K562 (cell line): ENCODE data around the gene GRAMD1B. TPM values are rescaled to one million over a fixed set of nuclear protein-coding genes. Genes with fewer than 3 reads are reported as not detected.

ENCODE experiments used
- ATAC-seq: fragments of 200-7000 bp; cut with Tn5 transposase; 3 replicates; pipeline ENCODE4 v1.9.1; 2020; ENCODE audit warnings: moderate library complexity
- BruUV-seq: library from RNA; stranded (reverse); fragments of 400-500 nt; replicated peaks from 2 replicates; lab custom pipeline; 2021; lab: Mats Ljungman, UMichigan
- CTCF ChIA-PET: fragments of 300-600 bp; formaldehyde crosslinking; extraction: SDS; loops from one replicate; lab custom pipeline; 2021; ENCODE audit warnings: low intra/inter-chr PET ratio; lab: Yijun Ruan, JAX
- POLR2A ChIA-PET: fragments of 300-600, 350-650 bp; sonication (Branson Sonifier 250); formaldehyde crosslinking; extraction: SDS; loops from one replicate; lab custom pipeline; 2021; ENCODE audit warnings: antibody characterized with exemption, inconsistent platforms; lab: Yijun Ruan, JAX
- DNase-seq, 4 experiments: peaks; one replicate each; pipeline versions ENCODE4 v3.0.0 to v3.0.0-alpha.2; 2011 to 2018; ENCODE audit warnings: low spot score in 3 of 4, mixed read lengths in 3 of 4; ENCODE audit errors: extremely low read depth in 1 of 4
- FAIRE-seq: peaks from 2 replicates; lab custom pipeline; 2011; peaks lifted over from hg19 to GRCh38; lab: Jason Lieb, UNC
- H2AFZ ChIP-seq: 2 replicates; pipeline ENCODE4 v1.6.0; 2011; ENCODE audit warnings: low read depth, low read length, control low read depth, inconsistent platforms
- H3K27ac ChIP-seq: fragments of 200-600 bp; 3 replicates; pipeline ENCODE4 v1.8.0; 2011; ENCODE audit warnings: low read depth, mild to moderate bottlenecking, control low read depth, inconsistent platforms, low read length, moderate library complexity, mixed read lengths; ENCODE audit errors: extremely low read depth
- H3K27me3 ChIP-seq, 2 experiments: fragments of 300-600 bp in 1 of 2; 2 replicates in 1 of 2; 3 replicates in 1 of 2; pipeline versions ENCODE4 v1.6.0 to v1.8.0; 2011; ENCODE audit warnings: inconsistent platforms in 2 of 2, low read length in 2 of 2, mild to moderate bottlenecking in 1 of 2, mixed read lengths in 1 of 2, moderate library complexity in 1 of 2; ENCODE audit not compliant: control insufficient read depth in 2 of 2, insufficient read depth in 2 of 2
- H3K36me3 ChIP-seq: fragments of 300-600 bp; 3 replicates; pipeline ENCODE4 v1.8.0; 2011; ENCODE audit warnings: mild to moderate bottlenecking, low read length, inconsistent platforms; ENCODE audit not compliant: control insufficient read depth, insufficient read depth
- H3K4me1 ChIP-seq, 2 experiments: fragments of 200-600 bp in 1 of 2; replicated peaks in 1 of 2; 2 replicates in 1 of 2; 3 replicates in 1 of 2; pipeline versions ENCODE4 v1.5.1 to v1.8.0; 2011; ENCODE audit warnings: inconsistent platforms in 2 of 2, low read length in 2 of 2, mild to moderate bottlenecking in 1 of 2, mixed read lengths in 1 of 2, moderate library complexity in 1 of 2; ENCODE audit not compliant: control insufficient read depth in 2 of 2, insufficient read depth in 2 of 2
- H3K4me2 ChIP-seq: 2 replicates; pipeline ENCODE4 v1.6.1; 2011; ENCODE audit warnings: low read length, control low read depth, inconsistent platforms, mixed read lengths; ENCODE audit not compliant: insufficient read depth
- H3K4me3 ChIP-seq: fragments of 200-600 bp; sonication (generic), shearing (Covaris generic); 2 replicates; pipeline ENCODE4 v1.5.1; 2016; ENCODE audit warnings: control low read depth, inconsistent platforms
- H3K79me2 ChIP-seq: fragments of 200-600 bp; 3 replicates; pipeline ENCODE4 v1.8.0; 2011; ENCODE audit warnings: low read length, inconsistent platforms; ENCODE audit not compliant: control insufficient read depth, insufficient read depth
- H3K9ac ChIP-seq, 2 experiments: 2 replicates each; pipeline versions ENCODE4 v1.6.0 to v1.6.1; 2011; ENCODE audit warnings: low read depth in 2 of 2, low read length in 2 of 2, control low read depth in 1 of 2, inconsistent platforms in 1 of 2, mild to moderate bottlenecking in 1 of 2, mixed read lengths in 1 of 2; ENCODE audit not compliant: insufficient read depth in 1 of 2
- H3K9me1 ChIP-seq: one replicate; pipeline ENCODE4 v1.6.0; 2011; ENCODE audit warnings: inconsistent platforms, mild to moderate bottlenecking, low read length, moderate library complexity; ENCODE audit not compliant: control insufficient read depth, insufficient read depth
- H3K9me3 ChIP-seq: replicated peaks from 2 replicates; pipeline ENCODE4 v1.5.1; 2011; ENCODE audit warnings: low read depth, low read length, inconsistent platforms; ENCODE audit not compliant: control insufficient read depth, insufficient read depth
- H4K20me1 ChIP-seq: replicated peaks from 2 replicates; pipeline ENCODE4 v1.6.1; 2011; ENCODE audit warnings: low read length, inconsistent platforms, mixed read lengths; ENCODE audit not compliant: control insufficient read depth, insufficient read depth
- ARID1B ChIP-seq: fragments of 450-650 bp; IDR thresholded peaks from 2 replicates; pipeline ENCODE4 v1.6.1; 2016; ENCODE audit warnings: antibody characterized with exemption, mild to moderate bottlenecking, inconsistent platforms
- BRD9 ChIP-seq: fragments of 450-650 bp; IDR thresholded peaks from 2 replicates; pipeline ENCODE4 v1.6.1; 2018; ENCODE audit warnings: low read depth; ENCODE audit not compliant: partially characterized antibody
- FOSL1 ChIP-seq: fragments of 200-800 bp; sonication (Bioruptor generic); conservative IDR thresholded peaks from 2 replicates; pipeline ENCODE4 v1.6.1; 2016; ENCODE audit warnings: missing genetic modification characterization, missing compliant biosample characterization
- GTF2E2 ChIP-seq: fragments of 200-800 bp; sonication (Bioruptor generic); IDR thresholded peaks from 2 replicates; pipeline ENCODE4 v1.6.1; 2016; ENCODE audit warnings: missing genetic modification characterization, missing compliant biosample characterization
- HOXB6 ChIP-seq: fragments of 250-450 bp; sonication (Bioruptor Pico); IDR thresholded peaks from 2 replicates; pipeline ENCODE4 v1.5.1; 2022; ENCODE audit warnings: mild to moderate bottlenecking, borderline replicate concordance
- HSF4 ChIP-seq: fragments of 250-450 bp; sonication (Bioruptor Pico); IDR thresholded peaks from 2 replicates; pipeline ENCODE4 v2.1.2; 2022; ENCODE audit warnings: mild to moderate bottlenecking, moderate library complexity, borderline replicate concordance
- KAT7 ChIP-seq: sonication (generic); formaldehyde crosslinking; IDR thresholded peaks from 2 replicates; pipeline ENCODE4 v1.8.0; 2022; ENCODE audit warnings: missing genetic modification reagents, mild to moderate bottlenecking, borderline replicate concordance
- MAFG ChIP-seq: fragments of 450-650 bp; conservative IDR thresholded peaks from 2 replicates; pipeline ENCODE4 v1.6.1; 2016; ENCODE audit warnings: missing genetic modification characterization, missing compliant biosample characterization
- PPARD ChIP-seq: fragments of 250-450 bp; sonication (Bioruptor Pico); IDR thresholded peaks from 2 replicates; pipeline ENCODE4 v1.8.0; 2022; ENCODE audit warnings: inconsistent platforms, mild to moderate bottlenecking, moderate library complexity
- RBFOX2 ChIP-seq: fragments of 200-400 bp; formaldehyde crosslinking; IDR thresholded peaks from 2 replicates; pipeline ENCODE4 v1.6.1; 2017; ENCODE audit warnings: low read depth, mild to moderate bottlenecking, low read length, moderate library complexity
- RBM39 ChIP-seq: fragments of 200-400 bp; formaldehyde crosslinking; optimal IDR thresholded peaks from 2 replicates; pipeline ENCODE3; 2018; ENCODE audit warnings: low read depth, low read length
- TEAD2 ChIP-seq: fragments of 450-650 bp; IDR thresholded peaks from 2 replicates; pipeline ENCODE4 v1.6.1; 2016; ENCODE audit warnings: missing genetic modification characterization, control low read depth, missing compliant biosample characterization
- ZFP1 ChIP-seq: fragments of 450-650 bp; formaldehyde crosslinking; IDR thresholded peaks from 2 replicates; pipeline ENCODE4 v1.4.0; 2020; ENCODE audit warnings: mild to moderate bottlenecking, mixed read lengths
- ZNF133 ChIP-seq: fragments of 250-450 bp; sonication (Bioruptor Pico); IDR thresholded peaks from 2 replicates; pipeline ENCODE4 v1.4.0; 2020; ENCODE audit warnings: mild to moderate bottlenecking
- WGBS: fragments of 100-300 bp; shearing (Covaris generic); methylation state at CpG from one replicate; pipeline ENCODE4 v1.1.6; 2016; ENCODE audit warnings: low coverage, mixed read lengths; ENCODE audit not compliant: insufficient coverage; ENCODE audit errors: missing lambda C conversion rate; 5-methylcytosine and 5-hydroxymethylcytosine counted together
- in situ Hi-C: fragments of 300-500 bp; cut with MboI; formaldehyde crosslinking; loops from 4 replicates; pipeline ENCODE4 v1.15.0; 2018; ENCODE audit warnings: inconsistent platforms, mixed read lengths
- intact Hi-C: fragments of 100-400 bp; cut with micrococcal nuclease; formaldehyde crosslinking; loops from 2 replicates; pipeline ENCODE4 v1.14.2; 2022
- polyA plus RNA-seq, 8 experiments: library from polyadenylated mRNA; depleted of rRNA in 4 of 8; stranded (reverse) in 5 of 8; unstranded in 3 of 8; fragments of >200 nt; fragmentation: Nextera tagmentation in 2 of 8; fragmentation: Illumina TruSeq in 1 of 8; extraction: Ambion mirVana in 2 of 8; extraction: Trizol in 1 of 8; gene quantifications; 2 replicates each; pipeline versions ENCODE4 v1.2.1 to v1.2.3, GENCODE V29; 2011 to 2014; ENCODE audit warnings: inconsistent platforms in 1 of 8, missing spikeins in 1 of 8
- total RNA-seq, 7 experiments: library from RNA; depleted of rRNA in 6 of 7; stranded (reverse); fragments of >200 nt in 6 of 7; fragmentation: Illumina TruSeq in 2 of 7; extraction: Trizol in 2 of 7; gene quantifications; 2 replicates each; pipeline versions ENCODE4 v1.2.1 to v1.2.3, GENCODE V29; 2011 to 2021; ENCODE audit warnings: low replicate concordance in 1 of 7
- TF ChIP-seq, protein P1 (sequence below), 2 experiments: IDR thresholded peaks; 2 replicates each; pipeline ENCODE4 v1.6.1; 2011; ENCODE audit warnings: borderline replicate concordance in 1 of 2, control low read depth in 1 of 2, low read depth in 1 of 2, low read length in 1 of 2, mild to moderate bottlenecking in 1 of 2, mixed read lengths in 1 of 2, moderate library complexity in 1 of 2; ENCODE audit not compliant: insufficient read depth in 1 of 2, insufficient read length in 1 of 2, poor library complexity in 1 of 2, severe bottlenecking in 1 of 2; ENCODE audit errors: extremely low read depth in 1 of 2
- TF ChIP-seq, protein P2 (sequence below): fragments of 200-800 bp; sonication (Bioruptor generic); IDR thresholded peaks from 2 replicates; pipeline ENCODE4 v1.6.1; 2016; ENCODE audit warnings: missing genetic modification characterization, missing compliant biosample characterization

The GRAMD1B gene
- total and polyA plus RNA-seq, 9 of the 15 experiments (the other 6 are each of a cell fraction or from before 2014, with no cell fraction given): 0.31 TPM; not detected in 8

- H3K9me3 ChIP-seq: no peaks in the 10 kb centered on the region
- WGBS: 0% methylated on average over 3 of the region's 3 CpGs
- H3K27me3 ChIP-seq: peaks cover 0 to 20% of the 10 kb centered on the region in 2 experiments; a peak in 3 of 5 replicates
- intact Hi-C loops (no loop called here), in situ Hi-C loops (no loop called here)
- DNase-seq (no peak), ATAC-seq (no peak), FAIRE-seq (no peak)
- TF ChIP-seq, protein P1, sequence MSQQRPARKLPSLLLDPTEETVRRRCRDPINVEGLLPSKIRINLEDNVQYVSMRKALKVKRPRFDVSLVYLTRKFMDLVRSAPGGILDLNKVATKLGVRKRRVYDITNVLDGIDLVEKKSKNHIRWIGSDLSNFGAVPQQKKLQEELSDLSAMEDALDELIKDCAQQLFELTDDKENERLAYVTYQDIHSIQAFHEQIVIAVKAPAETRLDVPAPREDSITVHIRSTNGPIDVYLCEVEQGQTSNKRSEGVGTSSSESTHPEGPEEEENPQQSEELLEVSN (IDR thresholded peaks at IDR 0.05; ENCODE audit: borderline replicate concordance in 1 of 2, extremely low read depth in 1 of 2, insufficient read depth in 1 of 2, insufficient read length in 1 of 2, low read depth in 1 of 2, low read length in 1 of 2, poor library complexity in 1 of 2, severe bottlenecking in 1 of 2): no peak
- no peak for TF ChIP-seq PPARD (CRISPR knock-in tag)
- no peak for TF ChIP-seq HSF4 (CRISPR knock-in tag)
- no peak for TF ChIP-seq ARID1B
- TF ChIP-seq RBFOX2: no peak
- no peak for TF ChIP-seq HOXB6 (CRISPR knock-in tag)
- TF ChIP-seq FOSL1 (tag): no peak
- no peak for TF ChIP-seq ZFP1 (CRISPR knock-in tag)
- TF ChIP-seq, protein P2, sequence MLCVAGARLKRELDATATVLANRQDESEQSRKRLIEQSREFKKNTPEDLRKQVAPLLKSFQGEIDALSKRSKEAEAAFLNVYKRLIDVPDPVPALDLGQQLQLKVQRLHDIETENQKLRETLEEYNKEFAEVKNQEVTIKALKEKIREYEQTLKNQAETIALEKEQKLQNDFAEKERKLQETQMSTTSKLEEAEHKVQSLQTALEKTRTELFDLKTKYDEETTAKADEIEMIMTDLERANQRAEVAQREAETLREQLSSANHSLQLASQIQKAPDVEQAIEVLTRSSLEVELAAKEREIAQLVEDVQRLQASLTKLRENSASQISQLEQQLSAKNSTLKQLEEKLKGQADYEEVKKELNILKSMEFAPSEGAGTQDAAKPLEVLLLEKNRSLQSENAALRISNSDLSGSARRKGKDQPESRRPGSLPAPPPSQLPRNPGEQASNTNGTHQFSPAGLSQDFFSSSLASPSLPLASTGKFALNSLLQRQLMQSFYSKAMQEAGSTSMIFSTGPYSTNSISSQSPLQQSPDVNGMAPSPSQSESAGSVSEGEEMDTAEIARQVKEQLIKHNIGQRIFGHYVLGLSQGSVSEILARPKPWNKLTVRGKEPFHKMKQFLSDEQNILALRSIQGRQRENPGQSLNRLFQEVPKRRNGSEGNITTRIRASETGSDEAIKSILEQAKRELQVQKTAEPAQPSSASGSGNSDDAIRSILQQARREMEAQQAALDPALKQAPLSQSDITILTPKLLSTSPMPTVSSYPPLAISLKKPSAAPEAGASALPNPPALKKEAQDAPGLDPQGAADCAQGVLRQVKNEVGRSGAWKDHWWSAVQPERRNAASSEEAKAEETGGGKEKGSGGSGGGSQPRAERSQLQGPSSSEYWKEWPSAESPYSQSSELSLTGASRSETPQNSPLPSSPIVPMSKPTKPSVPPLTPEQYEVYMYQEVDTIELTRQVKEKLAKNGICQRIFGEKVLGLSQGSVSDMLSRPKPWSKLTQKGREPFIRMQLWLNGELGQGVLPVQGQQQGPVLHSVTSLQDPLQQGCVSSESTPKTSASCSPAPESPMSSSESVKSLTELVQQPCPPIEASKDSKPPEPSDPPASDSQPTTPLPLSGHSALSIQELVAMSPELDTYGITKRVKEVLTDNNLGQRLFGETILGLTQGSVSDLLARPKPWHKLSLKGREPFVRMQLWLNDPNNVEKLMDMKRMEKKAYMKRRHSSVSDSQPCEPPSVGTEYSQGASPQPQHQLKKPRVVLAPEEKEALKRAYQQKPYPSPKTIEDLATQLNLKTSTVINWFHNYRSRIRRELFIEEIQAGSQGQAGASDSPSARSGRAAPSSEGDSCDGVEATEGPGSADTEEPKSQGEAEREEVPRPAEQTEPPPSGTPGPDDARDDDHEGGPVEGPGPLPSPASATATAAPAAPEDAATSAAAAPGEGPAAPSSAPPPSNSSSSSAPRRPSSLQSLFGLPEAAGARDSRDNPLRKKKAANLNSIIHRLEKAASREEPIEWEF: no peak
- TF ChIP-seq MAFG (tag): no peak
- no peak for TF ChIP-seq RBM39
- no peak for TF ChIP-seq TEAD2 (tag)
- TF ChIP-seq KAT7 (CRISPR knock-in tag): no peak
- no peak for TF ChIP-seq BRD9
- TF ChIP-seq GTF2E2: no peak
- no peak for TF ChIP-seq ZNF133
- H3K9ac ChIP-seq: no peak overlapping the region
- H4K20me1 ChIP-seq: no peaks in the 10 kb centered on the region; the same call in 1 of the 2 replicates
- no peaks in the 10 kb centered on the region for H3K36me3 ChIP-seq
- no peak overlapping the region for H3K27ac ChIP-seq
- POLR2A ChIA-PET: no interaction called here
- no peaks in the 10 kb centered on the region for H3K79me2 ChIP-seq
- H3K4me2 ChIP-seq: no peak overlapping the region
- H3K4me1 ChIP-seq: no peaks in the 10 kb centered on the region
- H2AFZ ChIP-seq: no peak overlapping the region
- no peaks in the 10 kb centered on the region for H3K9me1 ChIP-seq
- no TSS peak for BruUV-seq
- CTCF ChIA-PET: no interaction called here
- H3K4me3 ChIP-seq: no peak overlapping the region
These were observed 200.1 kb downstream of the GRAMD1B start for GRCh38 chr11:123630126-123630608.
